Neural progenitor cell (in vitro differentiated cells): ENCODE results near the gene PRKCH. TPM values are rescaled to one million over a fixed set of nuclear protein-coding genes. Genes with fewer than 3 reads are reported as not detected.

ENCODE experiments used
- DNase-seq: peaks from one replicate; pipeline ENCODE4 v3.0.0-alpha.2; 2016; ENCODE audit warnings: low spot score
- H2AFZ ChIP-seq: fragments of 200-600 bp; sonication (generic); replicated peaks from 2 replicates; pipeline ENCODE4 v1.6.1; 2016; ENCODE audit warnings: antibody characterized with exemption
- H3F3A ChIP-seq: fragments of 200-600 bp; sonication (generic); 2 replicates; pipeline ENCODE4 v1.6.1; 2016; ENCODE audit warnings: antibody characterized with exemption, low read depth
- H3K27ac ChIP-seq: fragments of 200-600 bp; sonication (generic); 2 replicates; pipeline ENCODE4 v1.5.1; 2016; ENCODE audit warnings: mild to moderate bottlenecking
- H3K27me3 ChIP-seq: fragments of 200-600 bp; sonication (generic); 2 replicates; pipeline ENCODE4 v1.6.1; 2016; ENCODE audit warnings: mild to moderate bottlenecking, moderate library complexity
- H3K36me3 ChIP-seq: fragments of 200-600 bp; sonication (generic); 2 replicates; pipeline ENCODE4 v1.5.1; 2016
- H3K4me1 ChIP-seq: fragments of 200-600 bp; sonication (generic); 2 replicates; pipeline ENCODE4 v1.6.1; 2016; ENCODE audit warnings: mixed run types
- H3K4me2 ChIP-seq: fragments of 200-600 bp; sonication (generic); 2 replicates; pipeline ENCODE4 v1.6.1; 2016
- H3K4me3 ChIP-seq: fragments of 200-600 bp; sonication (generic); 2 replicates; pipeline ENCODE4 v1.5.1; 2016
- H3K79me2 ChIP-seq: fragments of 200-600 bp; sonication (generic); 2 replicates; pipeline ENCODE4 v1.6.1; 2016; ENCODE audit warnings: low read depth
- H3K9ac ChIP-seq: fragments of 200-600 bp; sonication (generic); 2 replicates; pipeline ENCODE4 v1.6.1; 2016
- H3K9me3 ChIP-seq: fragments of 200-600 bp; sonication (generic); 2 replicates; pipeline ENCODE4 v1.5.1; 2016; ENCODE audit warnings: low read depth
- H4K20me1 ChIP-seq: fragments of 200-600 bp; sonication (generic); 2 replicates; pipeline ENCODE4 v1.6.1; 2016; ENCODE audit warnings: low read depth
- H3K27ac Mint-ChIP-seq: 3 replicates; pipeline ENCODE4 v1.8.0; 2021; ENCODE audit warnings: mixed read lengths
- H3K27me3 Mint-ChIP-seq: 2 replicates; pipeline ENCODE4 v1.8.0; 2022; ENCODE audit warnings: low read depth, mild to moderate bottlenecking, inconsistent platforms, moderate library complexity, mixed read lengths; ENCODE audit not compliant: insufficient read depth
- H3K36me3 Mint-ChIP-seq: 3 replicates; pipeline ENCODE4 v1.8.0; 2021; ENCODE audit warnings: mixed read lengths
- H3K4me1 Mint-ChIP-seq: 3 replicates; pipeline ENCODE4 v1.8.0; 2021; ENCODE audit warnings: mixed read lengths
- H3K4me3 Mint-ChIP-seq: 3 replicates; pipeline ENCODE4 v1.8.0; 2021; ENCODE audit warnings: mild to moderate bottlenecking, moderate library complexity, mixed read lengths
- H3K9me3 Mint-ChIP-seq: 3 replicates; pipeline ENCODE4 v1.8.0; 2020; ENCODE audit warnings: mixed read lengths
- CTCF ChIP-seq: fragments of 200-600 bp; sonication (generic); IDR thresholded peaks from 2 replicates; pipeline ENCODE4 v1.5.1; 2017; ENCODE audit warnings: antibody characterized with exemption, mild to moderate bottlenecking
- EZH2 ChIP-seq: fragments of 200-600 bp; sonication (generic); IDR thresholded peaks from 2 replicates; pipeline ENCODE4 v1.6.1; 2017; ENCODE audit warnings: antibody characterized with exemption, mild to moderate bottlenecking, moderate library complexity
- EZH2phosphoT487 ChIP-seq: fragments of 200-600 bp; sonication (generic); IDR thresholded peaks from 2 replicates; pipeline ENCODE4 v1.6.1; 2017; ENCODE audit warnings: antibody characterized with exemption
- total RNA-seq: library from RNA; depleted of rRNA; stranded (reverse); fragments of >200 nt; gene quantifications from 2 replicates; pipeline ENCODE4 v1.2.3, GENCODE V29; 2015; ENCODE audit warnings: low replicate concordance

PRKCH gene
- total RNA-seq, 1 donor from 2014 or later = 1.3 TPM

- Histone ChIP-seq H3K9ac (no peak overlapping the region), H4K20me1 (no peaks in the 10 kb centered on the region), H3K4me3 (no peak overlapping the region), H3F3A (no peaks in the 10 kb centered on the region), H3K4me1 (peaks cover 14% of the 10 kb centered on the region), H3K79me2 (no peaks in the 10 kb centered on the region), H3K27ac (no peak overlapping the region), H2AFZ (no peak overlapping the region), H3K27me3 (no peaks in the 10 kb centered on the region), H3K9me3 (no peaks in the 10 kb centered on the region), H3K4me2 (no peak overlapping the region), H3K36me3 (no peaks in the 10 kb centered on the region)
- no peaks in the 10 kb centered on the region for H3K27me3 Mint-ChIP-seq
- TF ChIP-seq EZH2phosphoT487 = no peak
- no peak for TF ChIP-seq CTCF
- TF ChIP-seq EZH2 = no peak
- no peak for DNase-seq
- H3K36me3 Mint-ChIP-seq = no peaks in the 10 kb centered on the region
- no peak overlapping the region for H3K4me3 Mint-ChIP-seq
- H3K4me1 Mint-ChIP-seq = peaks cover 6% of the 10 kb centered on the region
- H3K9me3 Mint-ChIP-seq = no peaks in the 10 kb centered on the region
- no peak overlapping the region for H3K27ac Mint-ChIP-seq
Observed at GRCh38 chr14:61451891-61452400, 130.6 kb downstream of the PRKCH start.

GRCh38 chr14:61452452-61452851, 131.1 kb downstream of the PRKCH start:
- no peaks in the 10 kb centered on the region for H3K9me3 ChIP-seq
- no peak overlapping the region for H2AFZ ChIP-seq
- H3K9ac ChIP-seq = no peak overlapping the region
- Mint-ChIP-seq H3K4me1 (peaks cover 6% of the 10 kb centered on the region), H3K27me3 (no peaks in the 10 kb centered on the region), H3K4me3 (no peak overlapping the region), H3K9me3 (no peaks in the 10 kb centered on the region), H3K27ac (no peak overlapping the region), H3K36me3 (no peaks in the 10 kb centered on the region)
- no peak for DNase-seq
- H3K27me3 ChIP-seq = no peaks in the 10 kb centered on the region
- H3K4me2 ChIP-seq = no peak overlapping the region
- no peak overlapping the region for H3K27ac ChIP-seq
- H3K4me3 ChIP-seq = no peak overlapping the region
- H4K20me1 ChIP-seq = no peaks in the 10 kb centered on the region
- H3K36me3 ChIP-seq = no peaks in the 10 kb centered on the region
- no peaks in the 10 kb centered on the region for H3F3A ChIP-seq
- H3K79me2 ChIP-seq = no peaks in the 10 kb centered on the region
- H3K4me1 ChIP-seq = peaks cover 14% of the 10 kb centered on the region
- TF ChIP-seq CTCF (no peak), EZH2 (no peak), EZH2phosphoT487 (no peak)

DNA sequence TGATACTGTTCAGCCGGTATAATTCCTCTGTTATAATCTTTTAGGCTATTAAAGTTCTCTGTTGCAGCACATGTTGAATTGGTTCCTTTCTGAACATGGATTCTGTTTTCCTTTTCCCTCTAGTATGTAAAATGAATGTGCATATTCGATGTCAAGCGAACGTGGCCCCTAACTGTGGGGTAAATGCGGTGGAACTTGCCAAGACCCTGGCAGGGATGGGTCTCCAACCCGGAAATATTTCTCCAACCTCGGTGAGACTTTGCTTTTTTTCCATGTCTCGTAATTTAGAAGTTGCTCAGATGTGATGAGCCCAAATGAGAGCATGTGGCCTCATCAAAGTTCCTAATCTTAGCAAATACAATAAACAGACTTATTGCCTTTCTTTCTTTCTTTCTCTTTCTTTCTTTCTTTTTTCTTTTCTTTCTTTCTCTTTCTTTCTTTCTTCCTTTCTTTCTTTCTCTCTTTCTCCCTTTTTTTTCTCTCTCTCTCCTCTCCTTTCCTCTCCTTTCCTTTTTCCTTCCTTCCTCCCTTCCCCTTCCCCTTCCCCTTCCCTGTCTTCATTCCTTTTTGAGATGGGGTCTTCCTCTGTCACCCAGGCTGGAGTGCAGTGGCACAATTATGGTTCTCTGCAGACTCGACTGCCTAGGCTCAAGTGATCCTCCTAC, 131.9 kb downstream of the PRKCH start:
- H3K27me3 ChIP-seq = no peaks in the 10 kb centered on the region
- H3K27ac ChIP-seq = no peak overlapping the region
- H3K36me3 Mint-ChIP-seq = no peaks in the 10 kb centered on the region
- H3K4me3 ChIP-seq = no peak overlapping the region
- H3K4me3 Mint-ChIP-seq = no peak overlapping the region
- no peaks in the 10 kb centered on the region for H3K9me3 ChIP-seq
- DNase-seq = no peak
- peaks cover 6% of the 10 kb centered on the region for H3K4me1 Mint-ChIP-seq
- H3K4me1 ChIP-seq = peaks cover 14% of the 10 kb centered on the region
- no peaks in the 10 kb centered on the region for H3F3A ChIP-seq
- H3K4me2 ChIP-seq = no peak overlapping the region
- H3K9ac ChIP-seq = no peak overlapping the region
- no peaks in the 10 kb centered on the region for H3K27me3 Mint-ChIP-seq
- H3K36me3 ChIP-seq = no peaks in the 10 kb centered on the region
- TF ChIP-seq EZH2phosphoT487 = no peak
- no peak overlapping the region for H3K27ac Mint-ChIP-seq
- no peaks in the 10 kb centered on the region for H3K79me2 ChIP-seq
- no peaks in the 10 kb centered on the region for H4K20me1 ChIP-seq
- H3K9me3 Mint-ChIP-seq = no peaks in the 10 kb centered on the region
- H2AFZ ChIP-seq = no peak overlapping the region

- H3K36me3 Mint-ChIP-seq = no peaks in the 10 kb centered on the region
- TF ChIP-seq EZH2 (no peak), CTCF (no peak), EZH2phosphoT487 (no peak)
- H3K9me3 Mint-ChIP-seq = no peaks in the 10 kb centered on the region
- H3K4me3 Mint-ChIP-seq = no peak overlapping the region
- no peak overlapping the region for H3K9ac ChIP-seq
- DNase-seq = no peak
- H3K36me3 ChIP-seq = no peaks in the 10 kb centered on the region
- H3K4me2 ChIP-seq = no peak overlapping the region
- no peaks in the 10 kb centered on the region for H3K9me3 ChIP-seq
- no peak overlapping the region for H2AFZ ChIP-seq
- no peaks in the 10 kb centered on the region for H3K27me3 ChIP-seq
- peaks cover 6% of the 10 kb centered on the region for H3K4me1 Mint-ChIP-seq
- no peaks in the 10 kb centered on the region for H3F3A ChIP-seq
- no peaks in the 10 kb centered on the region for H3K79me2 ChIP-seq
- peaks cover 3% of the 10 kb centered on the region for H3K27me3 Mint-ChIP-seq
- peaks cover 14% of the 10 kb centered on the region for H3K4me1 ChIP-seq
- H3K4me3 ChIP-seq = no peak overlapping the region
- H3K27ac ChIP-seq = no peak overlapping the region
- H4K20me1 ChIP-seq = no peaks in the 10 kb centered on the region
- no peak overlapping the region for H3K27ac Mint-ChIP-seq
Observed at GRCh38 chr14:61454545-61454944, 133.2 kb downstream of the PRKCH start.
